ENCODE results near the gene TMEM131.
A peak's percentile ranks its signal among the peaks of the same experiment; 100 is the strongest.
"Not testable (repeated sequence)": the region's sequence is repeated elsewhere in the genome, so short reads cannot be mapped to it uniquely, and the experiment has no call there.

TMEM131 gene

GRCh38 chr2:97936881-97937280, 58.9 kb downstream of the TMEM131 start:
- peaks cover 54 to 86% of the 10 kb centered on the region in 2 donors for H3K4me1 Mint-ChIP-seq
- no peaks in the 10 kb centered on the region for H3K27me3 Mint-ChIP-seq
- H3K27ac Mint-ChIP-seq: peak overlapping the region; percentile 68
- ATAC-seq (replicated peaks): no peak
- H3K9me3 Mint-ChIP-seq: peaks cover 8 to 10% of the 10 kb centered on the region in 2 donors
- H3K4me3 Mint-ChIP-seq: peak overlapping the region; percentile 40 to 56
- no peak for DNase-seq
- peaks cover 19 to 42% of the 10 kb centered on the region in 2 donors for H3K36me3 Mint-ChIP-seq

DNA sequence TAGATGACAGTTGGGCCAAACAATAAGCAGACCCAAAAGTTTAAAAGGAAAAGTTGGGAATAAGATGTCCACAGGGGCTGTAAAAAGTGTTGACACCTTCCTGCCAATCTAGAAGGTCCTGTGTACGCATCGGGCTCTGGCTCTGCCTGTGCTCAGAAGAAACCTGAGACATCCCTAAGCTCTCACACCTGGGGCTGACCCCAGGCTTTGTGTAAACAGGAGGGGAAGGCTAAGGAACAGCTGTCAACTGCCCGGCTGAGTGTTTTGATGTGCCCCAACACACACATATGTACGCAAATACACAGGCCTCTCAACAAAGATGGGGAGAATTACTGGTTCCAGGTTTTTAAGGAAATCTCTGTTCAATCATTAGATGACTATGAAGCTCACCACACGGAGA, 59.5 kb downstream of the TMEM131 start:
- no peaks in the 10 kb centered on the region for H3K27me3 Mint-ChIP-seq
- peak overlapping the region; percentile 53 to 56 for H3K4me3 Mint-ChIP-seq
- H3K27ac Mint-ChIP-seq: peak overlapping the region; percentile 73
- peaks cover 55 to 90% of the 10 kb centered on the region in 2 donors for H3K4me1 Mint-ChIP-seq
- ATAC-seq (replicated peaks) (peak; percentile 66 to 69), DNase-seq (no peak)
- H3K36me3 Mint-ChIP-seq: peaks cover 13 to 35% of the 10 kb centered on the region in 2 donors
- peaks cover 6 to 10% of the 10 kb centered on the region in 2 donors for H3K9me3 Mint-ChIP-seq

DNA sequence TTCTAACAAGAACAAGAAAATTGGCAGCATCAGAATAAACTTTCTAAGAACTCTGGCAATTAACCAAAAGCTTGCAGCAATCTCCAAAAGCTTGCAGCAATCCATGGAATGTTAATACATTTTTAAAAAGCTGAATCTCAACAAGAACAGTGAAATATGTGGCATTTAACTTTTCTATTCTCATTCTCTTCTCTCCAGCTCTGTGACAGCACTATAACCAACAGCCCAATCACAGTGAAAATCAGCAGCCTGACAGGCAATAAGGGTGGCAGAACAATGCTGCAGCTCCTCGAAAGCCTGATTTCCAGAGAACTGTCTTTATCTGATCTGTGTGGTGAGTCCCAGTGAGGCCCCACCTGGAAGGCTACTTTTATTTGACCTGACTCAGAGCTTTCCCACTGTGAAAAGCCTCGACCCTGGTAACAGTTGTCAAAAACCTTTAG, 60.0 kb downstream of the TMEM131 start:
- DNase-seq: no peak
- Mint-ChIP-seq H3K27ac (peak overlapping the region; percentile 73), H3K4me1 (peaks cover 55 to 90% of the 10 kb centered on the region in 2 donors), H3K4me3 (peak overlapping the region; percentile 53 to 56), H3K9me3 (peaks cover 6 to 10% of the 10 kb centered on the region in 2 donors), H3K27me3 (no peaks in the 10 kb centered on the region), H3K36me3 (peaks cover 13 to 35% of the 10 kb centered on the region in 2 donors)
- peak; percentile 48 to 63 for ATAC-seq (replicated peaks)

GRCh38 chr2:97932975-97933662, 62.6 kb downstream of the TMEM131 start:
- Mint-ChIP-seq H3K27ac (peak overlapping the region; percentile 66), H3K27me3 (no peaks in the 10 kb centered on the region), H3K36me3 (peaks cover 8 to 24% of the 10 kb centered on the region in 2 donors), H3K9me3 (peaks cover 7 to 10% of the 10 kb centered on the region in 2 donors), H3K4me3 (peak overlapping the region; percentile 49 to 78), H3K4me1 (peaks cover 55 to 89% of the 10 kb centered on the region in 2 donors)
- ATAC-seq (replicated peaks): peak; percentile 73 to 78
- no peak for DNase-seq

GRCh38 chr2:97931858-97932225, 63.9 kb downstream of the TMEM131 start:
- H3K27me3 Mint-ChIP-seq: no peaks in the 10 kb centered on the region
- H3K36me3 Mint-ChIP-seq: peaks cover 9 to 16% of the 10 kb centered on the region in 2 donors
- DNase-seq (no peak), ATAC-seq (replicated peaks) (no peak)
- peak overlapping the region; percentile 47 for H3K27ac Mint-ChIP-seq
- peaks cover 3 to 8% of the 10 kb centered on the region in 2 donors for H3K9me3 Mint-ChIP-seq
- H3K4me3 Mint-ChIP-seq: peak overlapping the region; percentile 38 to 41
- H3K4me1 Mint-ChIP-seq: peaks cover 49 to 81% of the 10 kb centered on the region in 2 donors

- H3K27me3 Mint-ChIP-seq: no peaks in the 10 kb centered on the region
- peaks cover 3 to 8% of the 10 kb centered on the region in 2 donors for H3K9me3 Mint-ChIP-seq
- H3K4me3 Mint-ChIP-seq: peak overlapping the region; percentile 64 to 75
- H3K36me3 Mint-ChIP-seq: peaks cover 13 to 21% of the 10 kb centered on the region in 2 donors
- H3K27ac Mint-ChIP-seq: peak overlapping the region; percentile 47
- ATAC-seq (replicated peaks): peak; percentile 74 to 78
- peaks cover 50 to 81% of the 10 kb centered on the region in 2 donors for H3K4me1 Mint-ChIP-seq
- DNase-seq: no peak
Measured at GRCh38 chr2:97931118-97931857, 64.5 kb downstream of the TMEM131 start.

DNA sequence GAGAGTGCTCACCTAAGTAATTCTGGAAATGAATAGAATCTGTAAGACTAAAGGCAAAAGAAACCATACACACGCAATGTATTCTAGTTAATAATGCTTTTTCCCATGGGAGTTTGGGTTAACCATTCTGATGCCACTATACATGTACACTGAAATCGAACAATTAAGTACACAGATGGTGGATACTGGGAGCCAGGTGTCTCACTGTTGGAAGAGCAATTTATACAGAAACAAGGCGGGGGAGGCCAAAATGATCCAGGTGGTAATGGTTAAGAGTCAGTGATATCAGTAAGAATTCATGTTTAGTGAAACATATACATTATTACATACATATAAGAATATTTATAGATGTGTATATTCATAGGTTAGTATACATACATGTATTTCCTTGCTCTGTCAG, 67.2 kb downstream of the TMEM131 start:
- DNase-seq (no peak), ATAC-seq (replicated peaks) (no peak)
- no peaks in the 10 kb centered on the region for H3K27me3 Mint-ChIP-seq
- no peak overlapping the region for H3K4me3 Mint-ChIP-seq
- peaks cover 3 to 8% of the 10 kb centered on the region in 2 donors for H3K9me3 Mint-ChIP-seq
- peaks cover 34 to 55% of the 10 kb centered on the region in 2 donors for H3K4me1 Mint-ChIP-seq
- peak overlapping the region; percentile 59 for H3K27ac Mint-ChIP-seq
- H3K36me3 Mint-ChIP-seq: peaks cover 22 to 31% of the 10 kb centered on the region in 2 donors

DNA sequence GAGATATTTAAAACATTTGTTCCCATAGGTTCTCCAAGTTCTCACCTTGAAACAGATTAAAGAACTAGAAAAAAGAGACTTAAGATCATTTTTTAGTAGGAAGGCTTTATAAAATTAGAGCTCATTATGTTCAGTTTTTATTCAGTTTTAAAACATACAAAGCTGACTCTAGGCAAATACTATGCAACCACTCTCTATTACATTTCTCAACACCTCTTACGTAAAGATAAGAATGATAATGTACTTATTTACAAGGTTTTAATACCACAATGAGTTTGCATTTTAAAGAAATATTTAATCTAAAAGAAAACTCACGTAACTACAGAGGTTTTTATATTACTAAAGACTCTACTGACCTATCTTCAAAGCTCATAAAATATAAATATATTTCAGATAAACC, 68.8 kb downstream of the TMEM131 start:
- DNase-seq: no peak
- Mint-ChIP-seq H3K4me1 (peaks cover 32 to 46% of the 10 kb centered on the region in 2 donors), H3K4me3 (no peak overlapping the region), H3K27me3 (no peaks in the 10 kb centered on the region), H3K9me3 (peaks cover 3 to 8% of the 10 kb centered on the region in 2 donors), H3K27ac (peak overlapping the region; percentile 75), H3K36me3 (peaks cover 29 to 42% of the 10 kb centered on the region in 2 donors)
- ATAC-seq (replicated peaks): no peak

- H3K36me3 Mint-ChIP-seq: peaks cover 50 to 67% of the 10 kb centered on the region in 2 donors
- DNase-seq (no peak), ATAC-seq (replicated peaks) (no peak)
- H3K4me1 Mint-ChIP-seq: peaks cover 26 to 38% of the 10 kb centered on the region in 2 donors
- H3K4me3 Mint-ChIP-seq: no peak overlapping the region
- H3K27ac Mint-ChIP-seq: no peak overlapping the region
- no peaks in the 10 kb centered on the region for H3K27me3 Mint-ChIP-seq
- peaks cover 3 to 8% of the 10 kb centered on the region in 2 donors for H3K9me3 Mint-ChIP-seq
Measured at GRCh38 chr2:97924194-97924593, 71.6 kb downstream of the TMEM131 start.

- peaks cover 48 to 75% of the 10 kb centered on the region in 2 donors for H3K36me3 Mint-ChIP-seq
- H3K27ac Mint-ChIP-seq: no peak overlapping the region
- DNase-seq: no peak
- no peaks in the 10 kb centered on the region for H3K27me3 Mint-ChIP-seq
- no peak overlapping the region for H3K4me3 Mint-ChIP-seq
- peaks cover 22 to 40% of the 10 kb centered on the region in 2 donors for H3K4me1 Mint-ChIP-seq
- ATAC-seq (replicated peaks): no peak
- H3K9me3 Mint-ChIP-seq: peaks cover 2 to 4% of the 10 kb centered on the region in 2 donors
Measured at GRCh38 chr2:97919858-97920257, 75.9 kb downstream of the TMEM131 start.

DNA sequence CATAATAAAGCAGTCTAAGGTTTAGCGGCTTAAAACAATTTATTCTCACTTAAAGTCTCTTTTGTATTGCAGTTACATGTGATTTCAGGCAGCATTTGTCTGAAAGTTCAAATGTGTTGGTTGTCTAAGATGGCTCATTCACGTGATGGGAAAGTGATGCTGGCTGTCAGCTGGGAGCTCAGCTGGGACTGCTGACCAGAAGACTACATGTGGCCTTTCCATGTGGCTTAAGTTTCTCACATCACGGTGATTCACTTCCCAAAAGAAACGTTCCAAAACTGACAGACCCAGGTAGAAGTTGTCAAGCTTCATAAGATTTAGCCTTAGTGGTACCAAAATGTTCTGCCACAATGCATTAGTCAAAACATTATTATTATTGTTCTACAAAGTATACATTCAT, 76.9 kb downstream of the TMEM131 start:
- DNase-seq (no peak), ATAC-seq (replicated peaks) (no peak)
- no peaks in the 10 kb centered on the region for H3K27me3 Mint-ChIP-seq
- H3K4me3 Mint-ChIP-seq: no peak overlapping the region
- no peak overlapping the region for H3K27ac Mint-ChIP-seq
- H3K4me1 Mint-ChIP-seq: peaks cover 30 to 51% of the 10 kb centered on the region in 2 donors
- H3K9me3 Mint-ChIP-seq: peaks cover 2 to 4% of the 10 kb centered on the region in 2 donors
- peaks cover 47 to 75% of the 10 kb centered on the region in 2 donors for H3K36me3 Mint-ChIP-seq

- not testable (repeated sequence) for H3K4me3 Mint-ChIP-seq; H3K9me3 Mint-ChIP-seq; H3K27me3 Mint-ChIP-seq; DNase-seq; H3K27ac Mint-ChIP-seq; ATAC-seq (replicated peaks)
- peaks cover 46 to 75% of the 10 kb centered on the region in 2 donors for H3K36me3 Mint-ChIP-seq
- peaks cover 32 to 62% of the 10 kb centered on the region in 2 donors for H3K4me1 Mint-ChIP-seq
Measured at GRCh38 chr2:97917668-97918067, 78.1 kb downstream of the TMEM131 start.

DNA sequence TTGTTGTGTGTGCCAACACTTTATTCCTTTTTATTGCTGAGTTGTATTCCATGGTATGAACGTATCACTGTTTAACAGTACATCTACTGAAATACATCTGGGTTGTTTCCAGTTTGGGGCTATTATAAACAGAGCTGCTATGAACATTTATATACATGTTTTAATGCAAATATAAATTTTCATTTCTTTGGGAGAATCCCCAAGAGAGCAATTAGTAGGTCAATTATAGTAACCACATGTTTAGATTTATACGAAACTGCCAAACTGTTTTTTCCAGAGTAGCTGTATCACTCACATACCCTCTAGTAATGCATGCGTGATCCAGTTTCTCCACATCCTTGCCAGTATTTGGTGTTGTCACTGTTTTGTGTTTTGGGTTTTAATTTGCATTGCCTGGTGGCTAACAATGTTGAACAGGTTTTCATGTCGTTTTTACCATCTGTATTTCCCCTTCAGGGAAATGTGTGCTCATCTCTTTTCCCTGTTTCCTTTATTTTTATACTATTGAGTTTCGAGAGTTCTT, 81.0 kb downstream of the TMEM131 start:
- Mint-ChIP-seq H3K27me3 (no peaks in the 10 kb centered on the region), H3K4me3 (peak overlapping the region in 1 of 2 donors; percentile 25), H3K9me3 (peaks cover 4% of the 10 kb centered on the region in 2 donors), H3K4me1 (peaks cover 40 to 75% of the 10 kb centered on the region in 2 donors), H3K27ac (peak overlapping the region; percentile 83), H3K36me3 (peaks cover 31 to 56% of the 10 kb centered on the region in 2 donors)
- DNase-seq: no peak
- peak in 1 of 2 donors; percentile 18 for ATAC-seq (replicated peaks)

- peak overlapping the region; percentile 74 for H3K27ac Mint-ChIP-seq
- ATAC-seq (replicated peaks) (no peak), DNase-seq (no peak)
- peaks cover 32 to 60% of the 10 kb centered on the region in 2 donors for H3K36me3 Mint-ChIP-seq
- no peak overlapping the region for H3K4me3 Mint-ChIP-seq
- H3K4me1 Mint-ChIP-seq: peaks cover 46 to 84% of the 10 kb centered on the region in 2 donors
- no peaks in the 10 kb centered on the region for H3K27me3 Mint-ChIP-seq
- H3K9me3 Mint-ChIP-seq: peaks cover 4 to 5% of the 10 kb centered on the region in 2 donors
Measured at GRCh38 chr2:97913846-97914245, 81.9 kb downstream of the TMEM131 start.
